Osteocyte (in vitro differentiated cells): ENCODE results near the gene TRIO. TPM values are rescaled to one million over a fixed set of nuclear protein-coding genes. Genes with fewer than 3 reads are reported as not detected.

ENCODE experiments used
- DNase-seq: peaks from one replicate; pipeline ENCODE4 v3.0.0; 2021; ENCODE audit warnings: mixed read lengths; ENCODE audit not compliant: unreplicated experiment; ENCODE audit errors: extremely low spot score
- H3K27ac Mint-ChIP-seq: one replicate; pipeline ENCODE4 v1.8.0; 2021; ENCODE audit warnings: mild to moderate bottlenecking, mixed read lengths; ENCODE audit not compliant: unreplicated experiment
- H3K27me3 Mint-ChIP-seq: one replicate; pipeline ENCODE4 v1.8.0; 2021; ENCODE audit warnings: mixed read lengths; ENCODE audit not compliant: unreplicated experiment
- H3K36me3 Mint-ChIP-seq: one replicate; pipeline ENCODE4 v1.8.0; 2021; ENCODE audit warnings: mixed read lengths; ENCODE audit not compliant: unreplicated experiment
- H3K4me1 Mint-ChIP-seq: one replicate; pipeline ENCODE4 v1.8.0; 2021; ENCODE audit warnings: mixed read lengths; ENCODE audit not compliant: unreplicated experiment
- H3K4me3 Mint-ChIP-seq: one replicate; pipeline ENCODE4 v1.8.0; 2021; ENCODE audit warnings: mild to moderate bottlenecking, moderate library complexity, mixed read lengths; ENCODE audit not compliant: unreplicated experiment
- H3K9me3 Mint-ChIP-seq: one replicate; pipeline ENCODE4 v1.8.0; 2021; ENCODE audit warnings: mixed read lengths; ENCODE audit not compliant: unreplicated experiment
- CTCF ChIP-seq: fragments of 200-600 bp; sonication (generic); IDR thresholded peaks from 2 replicates; pipeline ENCODE4 v1.5.0; 2021; ENCODE audit warnings: antibody characterized with exemption, mild to moderate bottlenecking, moderate library complexity
- total RNA-seq: library from RNA; stranded (reverse); gene quantifications from 2 replicates; pipeline ENCODE4 v1.2.1, GENCODE V29; 2021

The TRIO gene
- total RNA-seq, 1 donor from 2014 or later, result 336 TPM

DNA sequence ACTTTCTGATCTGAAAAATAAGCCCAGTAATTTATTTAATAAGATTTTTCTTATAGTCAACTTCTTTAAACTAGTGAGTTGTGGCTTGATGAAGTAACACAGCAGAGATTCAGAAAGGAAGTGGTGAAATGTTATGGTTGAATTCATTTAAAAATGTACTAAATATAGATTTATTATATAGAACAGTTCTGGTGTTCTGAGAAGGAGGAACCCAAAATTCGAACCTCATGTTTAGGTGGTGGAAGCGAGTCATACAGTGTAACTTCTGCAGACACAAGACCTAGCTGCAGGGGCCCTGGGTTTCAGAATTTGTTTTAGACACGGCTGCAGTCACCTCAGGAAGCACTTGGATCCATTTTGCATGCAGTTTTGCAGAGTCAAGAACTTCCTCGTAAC, 188.2 kb downstream of the TRIO start:
- Mint-ChIP-seq H3K36me3 (peaks cover 21% of the 10 kb centered on the region), H3K27me3 (no peaks in the 10 kb centered on the region), H3K4me1 (peaks cover 31% of the 10 kb centered on the region), H3K9me3 (no peaks in the 10 kb centered on the region), H3K27ac (no peak overlapping the region), H3K4me3 (no peak overlapping the region)
- DNase-seq, result no peak
- no peak for TF ChIP-seq CTCF

GRCh38 chr5:14332038-14332631, 189.0 kb downstream of the TRIO start:
- no peak for DNase-seq
- no peak overlapping the region for H3K4me3 Mint-ChIP-seq
- H3K9me3 Mint-ChIP-seq, result no peaks in the 10 kb centered on the region
- H3K4me1 Mint-ChIP-seq, result peaks cover 35% of the 10 kb centered on the region
- H3K36me3 Mint-ChIP-seq, result peaks cover 24% of the 10 kb centered on the region
- no peak overlapping the region for H3K27ac Mint-ChIP-seq
- TF ChIP-seq CTCF, result no peak
- no peaks in the 10 kb centered on the region for H3K27me3 Mint-ChIP-seq

- H3K9me3 Mint-ChIP-seq, result no peaks in the 10 kb centered on the region
- peaks cover 39% of the 10 kb centered on the region for H3K4me1 Mint-ChIP-seq
- TF ChIP-seq CTCF, result no peak
- H3K4me3 Mint-ChIP-seq, result no peak overlapping the region
- no peak for DNase-seq
- H3K36me3 Mint-ChIP-seq, result peaks cover 24% of the 10 kb centered on the region
- H3K27ac Mint-ChIP-seq, result no peak overlapping the region
- H3K27me3 Mint-ChIP-seq, result no peaks in the 10 kb centered on the region
These were observed 189.6 kb downstream of the TRIO start for GRCh38 chr5:14332746-14333145.

DNA sequence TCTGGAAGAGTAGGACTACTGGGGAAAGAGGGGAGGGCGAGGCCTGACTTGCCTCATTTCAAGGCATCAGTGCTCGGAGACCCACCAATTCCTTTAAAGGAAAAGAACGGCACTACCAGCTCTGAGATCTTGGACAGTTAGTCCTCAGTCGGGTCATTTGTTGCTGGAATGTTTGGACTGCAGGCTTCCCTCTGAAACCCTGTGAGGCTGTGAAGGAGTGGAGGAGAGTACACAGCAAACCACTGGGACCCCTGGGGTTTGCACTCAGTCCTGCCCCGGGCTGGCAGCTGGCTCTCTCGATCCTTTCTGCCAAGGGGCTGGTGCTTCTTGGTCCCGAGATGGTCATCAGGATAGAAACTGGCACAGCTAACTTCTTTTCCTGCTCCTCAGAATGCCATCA, 194.5 kb downstream of the TRIO start:
- H3K27me3 Mint-ChIP-seq, result no peaks in the 10 kb centered on the region
- no peak for TF ChIP-seq CTCF
- no peak for DNase-seq
- H3K36me3 Mint-ChIP-seq, result peaks cover 22% of the 10 kb centered on the region
- H3K27ac Mint-ChIP-seq, result peak overlapping the region; percentile 86
- no peaks in the 10 kb centered on the region for H3K9me3 Mint-ChIP-seq
- H3K4me1 Mint-ChIP-seq, result peaks cover 77% of the 10 kb centered on the region
- H3K4me3 Mint-ChIP-seq, result peak overlapping the region; percentile 30

- no peak for DNase-seq
- Mint-ChIP-seq H3K4me3 (no peak overlapping the region), H3K27ac (peak overlapping the region; percentile 56), H3K9me3 (no peaks in the 10 kb centered on the region), H3K36me3 (peaks cover 30% of the 10 kb centered on the region), H3K27me3 (no peaks in the 10 kb centered on the region), H3K4me1 (peaks cover 69% of the 10 kb centered on the region)
- TF ChIP-seq CTCF, result no peak
These were observed 196.3 kb downstream of the TRIO start for GRCh38 chr5:14339468-14339867.
